GM23248 (cell line): ENCODE results near the gene TRPM5. TPM values are rescaled to one million over a fixed set of nuclear protein-coding genes. Genes with fewer than 3 reads are reported as not detected.

Experiments
- DNase-seq: peaks from one replicate; pipeline ENCODE4 v3.0.0-alpha.2; 2015
- H2AFZ ChIP-seq: fragments of 200-600 bp; sonication (generic); 2 replicates; pipeline ENCODE4 v1.6.1; 2016; ENCODE audit warnings: antibody characterized with exemption
- H3F3A ChIP-seq: fragments of 200-600 bp; sonication (generic); 2 replicates; pipeline ENCODE4 v1.6.1; 2016; ENCODE audit warnings: mild to moderate bottlenecking, antibody characterized with exemption, mixed run types; ENCODE audit not compliant: insufficient read depth
- H3K27ac ChIP-seq: fragments of 200-600 bp; sonication (generic); 2 replicates; pipeline ENCODE4 v1.5.1; 2016; ENCODE audit warnings: mild to moderate bottlenecking
- H3K27me3 ChIP-seq: fragments of 200-600 bp; sonication (generic); replicated peaks from 2 replicates; pipeline ENCODE4 v1.6.1; 2016; ENCODE audit warnings: mild to moderate bottlenecking; ENCODE audit not compliant: insufficient read depth
- H3K36me3 ChIP-seq: fragments of 200-600 bp; sonication (generic); 2 replicates; pipeline ENCODE4 v1.6.1; 2016; ENCODE audit warnings: low read depth, mild to moderate bottlenecking
- H3K4me1 ChIP-seq: fragments of 200-600 bp; sonication (generic); 2 replicates; pipeline ENCODE4 v1.6.1; 2016; ENCODE audit warnings: mild to moderate bottlenecking; ENCODE audit not compliant: insufficient read depth
- H3K4me2 ChIP-seq: fragments of 200-600 bp; sonication (generic); one replicate; pipeline ENCODE4 v1.6.1; 2016; ENCODE audit warnings: mild to moderate bottlenecking; ENCODE audit not compliant: unreplicated experiment
- H3K4me3 ChIP-seq: fragments of 200-600 bp; sonication (generic); 2 replicates; pipeline ENCODE4 v1.5.1; 2016; ENCODE audit warnings: mild to moderate bottlenecking
- H3K79me2 ChIP-seq: fragments of 200-600 bp; sonication (generic); 2 replicates; pipeline ENCODE4 v1.6.1; 2016; ENCODE audit warnings: mild to moderate bottlenecking; ENCODE audit not compliant: insufficient read depth
- H3K9ac ChIP-seq: fragments of 200-600 bp; sonication (generic); 2 replicates; pipeline ENCODE4 v1.6.1; 2016; ENCODE audit warnings: mild to moderate bottlenecking
- H3K9me2 ChIP-seq: fragments of 200-600 bp; sonication (generic); 2 replicates; pipeline ENCODE4 v1.6.1; 2016; ENCODE audit warnings: mixed run types, mild to moderate bottlenecking, moderate library complexity; ENCODE audit not compliant: insufficient read depth
- H3K9me3 ChIP-seq: fragments of 200-600 bp; sonication (generic); one replicate; pipeline ENCODE4 v1.6.1; 2017; ENCODE audit warnings: low read depth
- H4K20me1 ChIP-seq: fragments of 200-600 bp; sonication (generic); 2 replicates; pipeline ENCODE4 v1.6.0; 2016; ENCODE audit not compliant: insufficient read depth
- EZH2 ChIP-seq: fragments of 200-600 bp; sonication (generic); IDR thresholded peaks from 2 replicates; pipeline ENCODE4 v1.6.1; 2018; ENCODE audit warnings: antibody characterized with exemption, mild to moderate bottlenecking; ENCODE audit not compliant: insufficient read depth, poor library complexity, severe bottlenecking
- EZH2phosphoT487 ChIP-seq: fragments of 200-600 bp; sonication (generic); IDR thresholded peaks from 2 replicates; pipeline ENCODE4 v1.6.1; 2018; ENCODE audit warnings: antibody characterized with exemption, moderate library complexity, mild to moderate bottlenecking, low read depth; ENCODE audit not compliant: insufficient read depth
- WGBS, 2 experiments: methylation state at CpG; one replicate each; pipeline ENCODE4 v1.1.6; 2015 to 2017; ENCODE audit warnings: low lambda C conversion rate in 2 of 2, low coverage in 1 of 2; ENCODE audit errors: missing lambda C conversion rate in 2 of 2; 5-methylcytosine and 5-hydroxymethylcytosine counted together
- in situ Hi-C: fragments of 300-500 bp; cut with MboI; formaldehyde crosslinking; loops from 2 replicates; pipeline ENCODE4 v1.15.0; 2020
- polyA plus RNA-seq: library from polyadenylated mRNA; unstranded; fragments of >200 nt; fragmentation: Nextera tagmentation; extraction: Ambion mirVana; gene quantifications from 2 replicates; pipeline ENCODE4 v1.2.1, GENCODE V29; 2016
- total RNA-seq: library from RNA; depleted of rRNA; stranded (reverse); fragments of >200 nt; shearing (Covaris generic); gene quantifications from 2 replicates; pipeline ENCODE4 v1.2.3, GENCODE V29; 2014

The TRPM5 gene
- total and polyA plus RNA-seq, 2 experiments from 2014 or later: not detected

- Histone ChIP-seq H3K9me3 (no peaks in the 10 kb centered on the region), H2AFZ (no peak overlapping the region), H3K79me2 (no peaks in the 10 kb centered on the region), H3K36me3 (no peaks in the 10 kb centered on the region), H4K20me1 (no peaks in the 10 kb centered on the region), H3K9me2 (no peaks in the 10 kb centered on the region), H3K27ac (no peak overlapping the region), H3K4me3 (no peak overlapping the region), H3F3A (no peaks in the 10 kb centered on the region), H3K4me1 (no peaks in the 10 kb centered on the region), H3K27me3 (no peaks in the 10 kb centered on the region), H3K9ac (no peak overlapping the region), H3K4me2 (no peak overlapping the region)
- in situ Hi-C loops: loop anchor here (5.0 to 10.0 kb wide), 2 partner anchors 129 to 221 kb away; no protein-coding TSS in a partner anchor
- TF ChIP-seq EZH2: no peak
- no peak for TF ChIP-seq EZH2phosphoT487
- DNase-seq: no peak
- 57 to 61% methylated on average over 25 of the region's 26 CpGs for WGBS, 2 experiments
Measured at GRCh38 chr11:2423157-2424025, 20.9 kb downstream of the TRPM5 start.

- no peaks in the 10 kb centered on the region for H3K36me3 ChIP-seq
- H2AFZ ChIP-seq: no peak overlapping the region
- H3K9me2 ChIP-seq: no peaks in the 10 kb centered on the region
- no peak overlapping the region for H3K9ac ChIP-seq
- no peaks in the 10 kb centered on the region for H4K20me1 ChIP-seq
- no peak overlapping the region for H3K27ac ChIP-seq
- H3K4me3 ChIP-seq: no peak overlapping the region
- H3K9me3 ChIP-seq: no peaks in the 10 kb centered on the region
- H3K4me2 ChIP-seq: no peak overlapping the region
- no peak for TF ChIP-seq EZH2
- no peak for TF ChIP-seq EZH2phosphoT487
- WGBS, 2 experiments: 59 to 64% methylated on average over 13 to 14 of the region's 14 CpGs
- no peaks in the 10 kb centered on the region for H3F3A ChIP-seq
- no peaks in the 10 kb centered on the region for H3K79me2 ChIP-seq
- H3K4me1 ChIP-seq: no peaks in the 10 kb centered on the region
- no peaks in the 10 kb centered on the region for H3K27me3 ChIP-seq
- DNase-seq: no peak
- in situ Hi-C loops: loop anchor here (5.0 to 10.0 kb wide), 2 partner anchors 128 to 220 kb away; no protein-coding TSS in a partner anchor
Measured at GRCh38 chr11:2422461-2423156, 21.7 kb downstream of the TRPM5 start.

- Histone ChIP-seq H3K9me2 (no peaks in the 10 kb centered on the region), H3K27me3 (no peaks in the 10 kb centered on the region), H3K36me3 (no peaks in the 10 kb centered on the region), H3K9ac (no peak overlapping the region), H3K9me3 (no peaks in the 10 kb centered on the region), H2AFZ (no peak overlapping the region), H4K20me1 (no peaks in the 10 kb centered on the region), H3K4me1 (no peaks in the 10 kb centered on the region), H3K4me2 (no peak overlapping the region), H3K79me2 (no peaks in the 10 kb centered on the region), H3K4me3 (no peak overlapping the region), H3K27ac (no peak overlapping the region), H3F3A (no peaks in the 10 kb centered on the region)
- 57 to 66% methylated on average over 11 to 17 of the region's 17 CpGs for whole genome bisulfite sequencing, 2 experiments
- no peak for DNase-seq
- in situ Hi-C loops: loop anchor here (5.0 to 10.0 kb wide), 2 partner anchors 127 to 220 kb away; no protein-coding TSS in a partner anchor
- TF ChIP-seq EZH2phosphoT487 (no peak), EZH2 (no peak)
Measured at GRCh38 chr11:2421996-2422395, 22.3 kb downstream of the TRPM5 start.

GRCh38 chr11:2421226-2421994, 22.9 kb downstream of the TRPM5 start:
- no peak overlapping the region for H3K4me3 ChIP-seq
- no peaks in the 10 kb centered on the region for H3K79me2 ChIP-seq
- H3F3A ChIP-seq: no peaks in the 10 kb centered on the region
- 41 to 45% methylated on average over 18 to 19 of the region's 19 CpGs for WGBS, 2 experiments
- H2AFZ ChIP-seq: no peak overlapping the region
- in situ Hi-C loops: loop anchor here (5.0 to 10.0 kb wide), 2 partner anchors 127 to 219 kb away; no protein-coding TSS in a partner anchor
- H3K4me1 ChIP-seq: no peaks in the 10 kb centered on the region
- no peak overlapping the region for H3K9ac ChIP-seq
- no peaks in the 10 kb centered on the region for H4K20me1 ChIP-seq
- no peak overlapping the region for H3K4me2 ChIP-seq
- DNase-seq: no peak
- no peaks in the 10 kb centered on the region for H3K36me3 ChIP-seq
- no peaks in the 10 kb centered on the region for H3K9me2 ChIP-seq
- H3K9me3 ChIP-seq: no peaks in the 10 kb centered on the region
- H3K27me3 ChIP-seq: no peaks in the 10 kb centered on the region; the same call in 1 of the 2 replicates
- no peak overlapping the region for H3K27ac ChIP-seq
- TF ChIP-seq EZH2 (no peak), EZH2phosphoT487 (no peak)
